GM12875 (cell line): ENCODE measurements around the gene DSCAML1.

Source experiments
- H3K4me3 ChIP-seq: one replicate; pipeline ENCODE4 v1.5.1; 2011; ENCODE audit warnings: low read depth, low read length, control low read depth
- TF ChIP-seq, protein P1 (sequence below): IDR thresholded peaks from 2 replicates; pipeline ENCODE4 v1.5.1; 2011; ENCODE audit warnings: low read depth, mild to moderate bottlenecking, control low read depth, inconsistent platforms, low read length, moderate library complexity, borderline replicate concordance; ENCODE audit not compliant: insufficient read depth

DSCAML1 gene

DNA sequence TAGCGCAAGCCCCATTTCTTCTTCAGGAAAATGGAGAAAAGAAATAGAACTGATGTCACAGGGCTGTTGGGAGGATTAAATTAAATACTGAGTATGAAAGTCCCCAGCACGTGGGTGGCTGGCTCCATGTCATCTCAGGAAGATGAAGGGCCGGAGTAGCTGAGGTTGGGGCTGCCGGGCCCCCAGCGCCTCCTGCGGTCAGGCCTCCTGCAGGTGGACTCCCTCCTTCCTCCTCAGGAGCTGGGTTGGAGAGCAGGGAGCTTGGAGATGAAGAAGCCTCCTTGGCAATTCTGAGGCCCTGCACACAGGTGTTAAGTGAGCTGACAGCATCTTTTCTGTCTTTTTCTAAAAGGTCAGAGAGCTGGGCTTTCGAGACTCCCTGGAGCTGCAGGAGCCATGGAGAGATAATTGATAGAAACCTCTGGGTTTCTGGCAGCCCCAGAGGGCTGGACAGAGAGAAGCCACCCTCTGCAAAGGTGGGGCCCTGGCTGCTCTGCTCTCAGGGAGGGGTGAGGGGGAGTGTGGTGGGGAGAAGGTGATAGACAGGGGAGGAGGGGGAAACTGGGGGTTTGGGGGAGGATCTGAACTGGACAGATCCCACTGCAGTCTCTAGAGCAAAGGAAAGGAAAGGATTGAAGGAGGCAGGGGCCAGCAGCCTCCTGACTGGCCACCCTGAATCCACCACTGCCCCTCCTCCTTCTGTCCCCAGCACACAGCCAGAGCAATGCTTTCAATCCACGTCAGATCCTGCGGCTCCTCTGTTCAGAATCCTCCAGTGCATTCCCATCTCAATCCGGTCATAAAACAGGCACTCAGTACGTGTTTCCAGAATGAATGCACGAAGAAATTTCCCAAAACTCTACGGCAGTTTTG is 258.5 kb downstream of the DSCAML1 start:
- no peak overlapping the region for H3K4me3 ChIP-seq
- TF ChIP-seq, protein P1, sequence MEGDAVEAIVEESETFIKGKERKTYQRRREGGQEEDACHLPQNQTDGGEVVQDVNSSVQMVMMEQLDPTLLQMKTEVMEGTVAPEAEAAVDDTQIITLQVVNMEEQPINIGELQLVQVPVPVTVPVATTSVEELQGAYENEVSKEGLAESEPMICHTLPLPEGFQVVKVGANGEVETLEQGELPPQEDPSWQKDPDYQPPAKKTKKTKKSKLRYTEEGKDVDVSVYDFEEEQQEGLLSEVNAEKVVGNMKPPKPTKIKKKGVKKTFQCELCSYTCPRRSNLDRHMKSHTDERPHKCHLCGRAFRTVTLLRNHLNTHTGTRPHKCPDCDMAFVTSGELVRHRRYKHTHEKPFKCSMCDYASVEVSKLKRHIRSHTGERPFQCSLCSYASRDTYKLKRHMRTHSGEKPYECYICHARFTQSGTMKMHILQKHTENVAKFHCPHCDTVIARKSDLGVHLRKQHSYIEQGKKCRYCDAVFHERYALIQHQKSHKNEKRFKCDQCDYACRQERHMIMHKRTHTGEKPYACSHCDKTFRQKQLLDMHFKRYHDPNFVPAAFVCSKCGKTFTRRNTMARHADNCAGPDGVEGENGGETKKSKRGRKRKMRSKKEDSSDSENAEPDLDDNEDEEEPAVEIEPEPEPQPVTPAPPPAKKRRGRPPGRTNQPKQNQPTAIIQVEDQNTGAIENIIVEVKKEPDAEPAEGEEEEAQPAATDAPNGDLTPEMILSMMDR: no peak

DNA sequence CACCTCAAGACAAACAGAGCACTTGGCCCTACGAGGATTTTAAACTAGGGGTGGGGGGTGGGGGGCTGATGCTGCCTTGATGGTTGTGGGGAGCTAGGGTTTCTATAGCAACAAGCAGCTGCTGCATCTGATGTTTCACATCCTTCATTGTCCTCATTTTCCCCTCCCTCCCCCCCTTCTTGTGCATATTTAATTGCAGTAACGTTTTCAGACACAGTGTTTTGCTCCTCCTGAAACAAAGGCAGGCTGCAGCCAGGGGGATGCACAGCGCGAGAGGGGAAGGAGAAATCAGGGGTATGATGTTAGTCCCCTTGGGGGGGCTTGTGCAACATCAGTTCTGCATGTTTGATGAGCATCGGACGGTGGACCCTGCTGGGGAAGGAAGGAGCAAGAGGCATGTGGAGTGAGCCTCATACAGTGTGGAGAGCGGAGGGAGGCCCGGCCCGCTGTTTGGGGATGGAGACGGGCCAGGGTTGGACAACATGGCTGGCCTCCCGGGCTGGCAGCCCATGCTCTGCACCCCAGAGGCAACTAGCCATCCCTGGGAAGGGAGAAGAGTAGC is 261.1 kb downstream of the DSCAML1 start:
- H3K4me3 ChIP-seq: no peak overlapping the region
- TF ChIP-seq, protein P1: no peak

DNA sequence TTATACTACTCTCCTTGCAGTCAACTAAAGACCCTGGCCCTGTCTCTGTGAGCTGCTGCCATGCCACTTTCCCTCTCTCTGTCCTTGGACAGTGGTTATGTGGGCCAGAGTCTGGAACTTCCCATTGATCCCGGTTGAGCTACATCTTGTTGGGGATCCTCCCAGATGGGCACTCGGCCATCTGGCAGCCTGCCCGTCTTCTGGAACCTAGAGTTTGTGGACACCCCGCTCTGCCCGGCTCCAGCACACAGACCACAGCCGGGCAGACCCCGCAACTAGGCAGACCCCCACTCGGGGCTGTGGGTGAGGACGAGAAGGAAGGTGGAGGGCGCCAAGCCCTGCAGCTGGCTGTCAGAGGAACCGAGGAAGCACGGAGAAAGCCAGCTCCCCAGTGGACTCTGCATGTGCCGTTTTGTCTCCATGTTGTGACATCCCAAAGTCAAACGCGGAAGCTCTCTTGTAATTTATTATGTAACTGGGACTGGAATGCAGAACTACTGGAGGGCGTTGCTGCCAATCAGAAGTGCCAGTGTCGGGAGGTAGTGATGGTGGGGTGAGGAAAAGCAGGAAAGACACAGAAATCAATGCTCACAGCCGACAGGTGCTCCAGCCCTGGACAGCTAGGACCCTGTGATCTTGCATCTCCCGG is 261.7 kb downstream of the DSCAML1 start:
- no peak overlapping the region for H3K4me3 ChIP-seq

DNA sequence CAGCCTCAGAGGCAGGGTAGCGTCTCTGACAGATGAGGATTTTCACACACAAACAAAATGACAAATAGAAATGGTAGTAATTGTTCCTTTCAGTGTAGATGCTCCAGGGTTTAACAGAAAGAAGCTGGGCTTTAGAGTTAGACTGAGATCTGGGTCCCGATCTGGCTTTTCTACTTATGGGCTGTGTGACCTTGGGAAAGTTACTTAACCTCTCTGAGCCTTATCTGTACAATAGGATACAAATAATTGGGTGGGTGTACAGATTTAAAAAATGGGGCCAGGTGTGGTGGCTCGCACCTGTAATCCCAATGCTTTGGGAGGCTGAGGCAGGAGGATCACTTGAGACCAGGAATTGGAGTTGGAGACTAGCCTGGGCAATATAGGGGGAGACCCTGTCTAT is 264.4 kb downstream of the DSCAML1 start:
- TF ChIP-seq, protein P1: no peak
- no peak overlapping the region for H3K4me3 ChIP-seq

More for the DNA sequence above, 261.7 kb downstream of the DSCAML1 start:
- TF ChIP-seq, protein P1: no peak

DNA sequence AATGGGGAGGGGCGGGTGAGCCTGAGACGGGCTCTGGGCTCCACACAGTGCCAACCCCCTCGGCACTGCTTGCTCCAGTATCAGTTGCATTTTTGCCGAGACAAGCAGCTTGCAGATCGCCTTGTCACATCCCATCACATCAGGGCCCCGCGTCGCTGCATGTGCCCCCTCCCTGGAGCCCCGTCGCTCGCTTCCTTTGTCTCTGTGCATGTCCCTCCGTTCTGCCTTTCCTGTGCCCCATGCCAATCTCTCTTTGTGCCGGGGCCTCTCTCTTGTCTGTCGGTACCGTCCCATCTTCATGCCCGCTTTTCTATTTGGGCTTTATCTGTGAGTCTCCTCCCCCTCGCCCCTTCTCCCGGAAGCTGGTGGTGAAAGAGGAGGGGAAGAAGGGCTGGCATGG is 267.2 kb downstream of the DSCAML1 start:
- TF ChIP-seq, protein P1: no peak
- no peak overlapping the region for H3K4me3 ChIP-seq

DNA sequence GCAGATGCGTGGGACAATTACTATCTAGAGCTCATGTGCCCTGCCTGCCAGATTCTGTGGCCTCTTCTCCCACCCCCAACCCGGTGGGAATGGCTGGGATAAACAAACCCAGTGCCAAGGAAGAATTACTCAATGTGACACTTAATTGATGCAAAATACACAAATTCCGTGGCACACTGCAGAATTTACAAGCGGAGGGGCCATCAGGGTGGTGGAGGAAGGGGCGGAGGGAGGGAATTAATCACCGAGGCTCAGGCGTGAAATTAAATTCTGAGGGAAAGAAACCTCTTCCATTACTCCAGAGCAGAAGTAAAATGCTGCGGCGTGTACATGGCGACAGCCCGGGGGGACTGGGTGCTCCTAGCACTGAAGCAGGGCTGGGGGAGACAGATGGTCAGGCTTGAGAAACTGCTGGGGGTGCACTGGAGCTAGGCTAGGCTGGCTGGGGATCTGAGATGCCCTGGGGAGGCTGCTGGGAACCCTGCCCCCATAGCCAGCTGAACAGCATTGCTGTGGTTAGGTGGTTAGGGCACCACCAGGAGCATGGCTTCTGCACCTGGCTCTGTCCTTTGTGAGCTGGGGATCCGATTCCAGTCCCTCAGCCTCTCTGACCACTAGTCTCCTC is 268.8 kb downstream of the DSCAML1 start:
- TF ChIP-seq, protein P1: no peak

More for the DNA sequence above, 268.8 kb downstream of the DSCAML1 start:
- H3K4me3 ChIP-seq: no peak overlapping the region
